Smooth muscle cell (in vitro differentiated cells): ENCODE measurements around the gene IRS2. TPM values are rescaled to one million over a fixed set of nuclear protein-coding genes. Genes with fewer than 3 reads are reported as not detected.
"Not testable (repeated sequence)": the region's sequence is repeated elsewhere in the genome, so short reads cannot be mapped to it uniquely, and the experiment has no call there.

Source experiments
- DNase-seq: peaks from one replicate; lab custom pipeline; 2025; ENCODE audit not compliant: unreplicated experiment; lab: John Stamatoyannopoulos, UW
- H2AFZ ChIP-seq: fragments of 200-600 bp; sonication (generic); 2 replicates; pipeline ENCODE4 v1.6.0; 2016; ENCODE audit warnings: antibody characterized with exemption, low read depth, mild to moderate bottlenecking
- H3F3A ChIP-seq: fragments of 200-600 bp; sonication (generic); 2 replicates; pipeline ENCODE4 v1.6.0; 2017; ENCODE audit warnings: antibody characterized with exemption, low read depth
- H3K27ac ChIP-seq: fragments of 200-600 bp; sonication (generic); 2 replicates; pipeline ENCODE4 v1.5.1; 2016; ENCODE audit warnings: low read depth, mild to moderate bottlenecking
- H3K27me3 ChIP-seq: fragments of 200-600 bp; sonication (generic); 2 replicates; pipeline ENCODE4 v1.6.1; 2016; ENCODE audit warnings: low read depth, mild to moderate bottlenecking
- H3K36me3 ChIP-seq: fragments of 200-600 bp; sonication (generic); 2 replicates; pipeline ENCODE4 v1.5.1; 2016; ENCODE audit warnings: low read depth
- H3K4me1 ChIP-seq: fragments of 200-600 bp; sonication (generic); 2 replicates; pipeline ENCODE4 v1.5.1; 2016; ENCODE audit warnings: low read depth
- H3K4me2 ChIP-seq: fragments of 200-600 bp; sonication (generic); 2 replicates; pipeline ENCODE4 v1.6.0; 2016; ENCODE audit warnings: mild to moderate bottlenecking
- H3K4me3 ChIP-seq: fragments of 200-600 bp; sonication (generic); 2 replicates; pipeline ENCODE4 v1.5.1; 2016; ENCODE audit warnings: mild to moderate bottlenecking
- H3K79me2 ChIP-seq: fragments of 200-600 bp; sonication (generic); 2 replicates; pipeline ENCODE4 v1.6.0; 2016; ENCODE audit warnings: low read depth, mild to moderate bottlenecking
- H3K9ac ChIP-seq: fragments of 200-600 bp; sonication (generic); 2 replicates; pipeline ENCODE4 v1.6.0; 2016; ENCODE audit warnings: low read depth
- H3K9me3 ChIP-seq: fragments of 200-600 bp; sonication (generic); replicated peaks from 2 replicates; pipeline ENCODE4 v1.5.1; 2016; ENCODE audit warnings: low read depth
- H4K20me1 ChIP-seq: fragments of 200-600 bp; sonication (generic); 2 replicates; pipeline ENCODE4 v1.6.0; 2016; ENCODE audit warnings: low read depth
- CTCF ChIP-seq: fragments of 200-600 bp; sonication (generic); IDR thresholded peaks from 2 replicates; pipeline ENCODE4 v1.5.1; 2017; ENCODE audit warnings: borderline replicate concordance, mild to moderate bottlenecking, antibody characterized with exemption; ENCODE audit not compliant: insufficient read depth, poor library complexity, severe bottlenecking
- WGBS: methylation state at CpG from one replicate; pipeline ENCODE4 v1.1.7; 2016; ENCODE audit warnings: low lambda C conversion rate; 5-methylcytosine and 5-hydroxymethylcytosine counted together
- polyA plus RNA-seq: library from polyadenylated mRNA; unstranded; fragments of >200 nt; fragmentation: Nextera tagmentation; extraction: Ambion mirVana; gene quantifications from 2 replicates; pipeline ENCODE4 v1.2.1, GENCODE V29; 2016
- total RNA-seq: library from RNA; depleted of rRNA; stranded (reverse); fragments of >200 nt; gene quantifications from 2 replicates; pipeline ENCODE4 v1.2.3, GENCODE V29; 2014

IRS2 gene
- total and polyA plus RNA-seq, 2 experiments from 2014 or later = 0.90 to 1.7 TPM

GRCh38 chr13:109833071-109833470 lies 46.7 kb upstream of the IRS2 start:
- Histone ChIP-seq H3K79me2 (no peaks in the 10 kb centered on the region), H3F3A (no peaks in the 10 kb centered on the region), H3K27ac (no peak overlapping the region), H3K4me2 (no peak overlapping the region), H3K36me3 (no peaks in the 10 kb centered on the region), H3K4me3 (no peak overlapping the region), H3K27me3 (no peaks in the 10 kb centered on the region), H3K4me1 (no peaks in the 10 kb centered on the region), H2AFZ (no peak overlapping the region), H3K9me3 (no peaks in the 10 kb centered on the region), H4K20me1 (no peaks in the 10 kb centered on the region), H3K9ac (no peak overlapping the region)
- DNase-seq = no peak
- WGBS = 91% methylated on average over 5 of the region's 5 CpGs
- TF ChIP-seq CTCF = no peak

GRCh38 chr13:109828591-109829316 lies 42.4 kb upstream of the IRS2 start:
- H3K79me2 ChIP-seq, H2AFZ ChIP-seq, H3K4me2 ChIP-seq, H3K36me3 ChIP-seq, H3F3A ChIP-seq, H4K20me1 ChIP-seq, H3K27me3 ChIP-seq, H3K9me3 ChIP-seq, DNase-seq, H3K9ac ChIP-seq, H3K4me3 ChIP-seq, H3K4me1 ChIP-seq, H3K27ac ChIP-seq: not testable (repeated sequence)
- 92% methylated on average over 11 of the region's 11 CpGs for WGBS

- 91% methylated on average over 6 of the region's 6 CpGs for WGBS
- H3K9me3 ChIP-seq, DNase-seq, H3K4me3 ChIP-seq, H3F3A ChIP-seq, H3K79me2 ChIP-seq, H3K4me1 ChIP-seq, H3K27ac ChIP-seq, H3K9ac ChIP-seq, H3K4me2 ChIP-seq, H3K36me3 ChIP-seq, H4K20me1 ChIP-seq, H3K27me3 ChIP-seq, H2AFZ ChIP-seq: not testable (repeated sequence)
Measured at GRCh38 chr13:109823201-109823600, 36.8 kb upstream of the IRS2 start.

GRCh38 chr13:109821103-109821502 lies 34.7 kb upstream of the IRS2 start:
- Histone ChIP-seq H3K4me1 (no peaks in the 10 kb centered on the region), H2AFZ (no peak overlapping the region), H3K9ac (no peak overlapping the region), H3K79me2 (no peaks in the 10 kb centered on the region), H3K27ac (no peak overlapping the region), H3K9me3 (no peaks in the 10 kb centered on the region), H3K27me3 (no peaks in the 10 kb centered on the region), H3F3A (no peaks in the 10 kb centered on the region), H3K36me3 (no peaks in the 10 kb centered on the region), H3K4me2 (no peak overlapping the region), H4K20me1 (no peaks in the 10 kb centered on the region), H3K4me3 (no peak overlapping the region)
- WGBS = 66% methylated on average over 3 of the region's 3 CpGs
- TF ChIP-seq CTCF = no peak
- DNase-seq = no peak

GRCh38 chr13:109819874-109820273 lies 33.5 kb upstream of the IRS2 start:
- H3K9ac ChIP-seq = no peak overlapping the region
- H3K9me3 ChIP-seq = no peaks in the 10 kb centered on the region
- no peak for DNase-seq
- H3K36me3 ChIP-seq = no peaks in the 10 kb centered on the region
- H3K4me2 ChIP-seq = no peak overlapping the region
- no peak overlapping the region for H3K27ac ChIP-seq
- no peak overlapping the region for H2AFZ ChIP-seq
- no peaks in the 10 kb centered on the region for H3K27me3 ChIP-seq
- no peak for TF ChIP-seq CTCF
- H3K4me1 ChIP-seq = no peaks in the 10 kb centered on the region
- H3K79me2 ChIP-seq = no peaks in the 10 kb centered on the region
- H3F3A ChIP-seq = no peaks in the 10 kb centered on the region
- H3K4me3 ChIP-seq = no peak overlapping the region
- no peaks in the 10 kb centered on the region for H4K20me1 ChIP-seq
- 80% methylated on average over 6 of the region's 6 CpGs for WGBS
